Hepatocyte (in vitro differentiated cells): Measurements from ENCODE around the gene NR2C1.

Experiments
- EZH2 ChIP-seq: fragments of 200-600 bp; sonication (generic); IDR thresholded peaks from 2 replicates; pipeline ENCODE4 v1.6.1; 2016; ENCODE audit warnings: antibody characterized with exemption, mild to moderate bottlenecking, borderline replicate concordance
- TF ChIP-seq, protein P1 (sequence below): fragments of 200-600 bp; sonication (generic); IDR thresholded peaks from 2 replicates; pipeline ENCODE4 v1.5.1; 2016; ENCODE audit warnings: antibody characterized with exemption, mild to moderate bottlenecking; ENCODE audit not compliant: poor library complexity

DNA sequence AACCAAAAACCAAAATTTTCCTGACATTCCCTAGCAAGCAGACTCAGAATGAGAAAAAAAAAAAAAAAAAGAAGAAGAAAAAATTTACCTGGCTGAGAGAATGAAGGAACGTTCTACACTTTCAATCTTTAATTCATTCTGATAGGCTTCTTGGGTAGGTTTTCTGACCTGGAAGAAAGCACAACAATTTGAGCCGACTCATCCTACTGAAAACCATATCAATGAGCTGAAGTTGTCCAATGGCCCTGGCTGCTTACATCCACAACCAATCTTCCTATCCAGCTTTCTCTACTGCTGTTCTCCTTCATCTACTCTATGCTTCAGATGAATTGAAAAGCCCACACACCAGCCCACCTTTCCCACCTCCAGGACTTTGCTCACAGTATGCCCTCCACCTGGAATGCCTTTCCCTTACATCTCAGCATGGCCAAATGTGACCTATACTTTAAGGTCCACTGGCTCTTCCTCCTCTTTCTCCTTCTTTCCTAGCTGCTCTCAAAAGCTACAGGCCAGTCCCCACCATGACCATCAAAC, 31.6 kb upstream of the NR2C1 start:
- TF ChIP-seq EZH2: no peak
- TF ChIP-seq, protein P1, sequence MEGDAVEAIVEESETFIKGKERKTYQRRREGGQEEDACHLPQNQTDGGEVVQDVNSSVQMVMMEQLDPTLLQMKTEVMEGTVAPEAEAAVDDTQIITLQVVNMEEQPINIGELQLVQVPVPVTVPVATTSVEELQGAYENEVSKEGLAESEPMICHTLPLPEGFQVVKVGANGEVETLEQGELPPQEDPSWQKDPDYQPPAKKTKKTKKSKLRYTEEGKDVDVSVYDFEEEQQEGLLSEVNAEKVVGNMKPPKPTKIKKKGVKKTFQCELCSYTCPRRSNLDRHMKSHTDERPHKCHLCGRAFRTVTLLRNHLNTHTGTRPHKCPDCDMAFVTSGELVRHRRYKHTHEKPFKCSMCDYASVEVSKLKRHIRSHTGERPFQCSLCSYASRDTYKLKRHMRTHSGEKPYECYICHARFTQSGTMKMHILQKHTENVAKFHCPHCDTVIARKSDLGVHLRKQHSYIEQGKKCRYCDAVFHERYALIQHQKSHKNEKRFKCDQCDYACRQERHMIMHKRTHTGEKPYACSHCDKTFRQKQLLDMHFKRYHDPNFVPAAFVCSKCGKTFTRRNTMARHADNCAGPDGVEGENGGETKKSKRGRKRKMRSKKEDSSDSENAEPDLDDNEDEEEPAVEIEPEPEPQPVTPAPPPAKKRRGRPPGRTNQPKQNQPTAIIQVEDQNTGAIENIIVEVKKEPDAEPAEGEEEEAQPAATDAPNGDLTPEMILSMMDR: no peak
